ENCODE data around the gene SPAG5.
"Not testable (repeated sequence)": the region's sequence is repeated elsewhere in the genome, so short reads cannot be mapped to it uniquely, and the experiment has no call there.

Gene SPAG5

DNA sequence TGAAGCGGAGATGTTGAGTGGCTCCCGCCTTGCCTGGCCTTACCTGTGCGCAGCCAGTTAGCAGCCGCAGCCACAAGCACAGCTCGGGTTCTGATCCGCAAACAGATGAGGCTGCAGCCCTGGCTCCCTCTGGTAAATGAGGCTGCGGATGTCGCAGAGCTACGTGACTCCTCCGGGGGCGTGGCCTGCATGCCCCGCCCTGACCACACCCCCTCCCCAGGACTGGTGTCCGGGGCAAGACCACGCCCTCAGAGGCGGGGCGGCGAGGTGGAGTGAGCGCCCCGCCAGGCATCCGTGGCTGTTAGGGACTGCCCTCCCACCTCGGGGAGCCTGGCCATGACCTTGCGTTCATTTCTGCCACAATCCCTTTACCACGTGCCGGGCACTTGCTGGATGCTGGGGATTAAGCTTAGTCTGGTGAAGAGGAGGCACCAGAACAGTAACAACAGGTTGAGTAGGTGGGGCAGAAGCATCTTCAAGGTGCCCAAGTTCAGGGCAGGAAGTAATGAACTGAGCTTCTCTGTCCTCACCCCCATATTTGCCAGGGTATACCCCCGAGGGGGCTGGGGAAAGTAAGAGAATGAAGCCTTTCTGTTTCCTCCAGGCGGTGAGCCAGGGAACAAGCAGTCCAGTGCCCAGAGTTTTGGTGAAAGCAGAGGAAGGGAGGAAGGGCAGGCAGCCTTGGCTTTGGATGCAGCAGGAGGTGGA is 21.9 kb downstream of the SPAG5 start, which contains the start of gene ALDOC:
Gene ALDOC (minus strand): TSS at position 138 of the 708 bp plus-strand sequence. CDS start 1,363 bp downstream, outside the sequence.
- DNase-seq (ENCODE audit: low read depth): peak; percentile 97
- H3K4me3 ChIP-seq (ENCODE audit: low read length): peak within 1 kb of the TSS; percentile 44
- TF ChIP-seq CTCF (IDR thresholded peaks at IDR 0.05; ENCODE audit: insufficient read depth, low read depth, low read length, missing control alignments): no peak

DNA sequence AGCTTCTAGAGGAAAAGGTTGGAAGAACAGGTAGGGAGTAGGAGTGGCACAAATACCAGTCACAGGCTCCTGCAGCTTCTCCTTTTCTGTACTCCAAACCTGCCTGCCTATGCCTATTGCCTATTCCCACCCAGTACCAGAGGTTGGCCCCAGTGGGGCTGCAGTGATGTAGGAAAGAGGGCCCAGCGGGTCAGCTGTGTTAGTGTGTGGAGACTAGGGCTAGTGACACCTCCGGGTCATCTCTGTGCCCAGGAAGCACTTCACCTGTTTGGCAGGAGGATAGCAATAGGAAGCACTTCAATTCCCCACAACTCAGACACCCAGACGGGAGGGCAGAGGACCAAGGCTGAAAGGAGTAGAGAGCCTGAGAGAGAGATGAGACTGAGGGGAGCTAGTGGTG is 22.8 kb downstream of the SPAG5 start:
- DNase-seq (ENCODE audit: low read depth); H3K4me3 ChIP-seq (ENCODE audit: low read length): not testable (repeated sequence)

DNA sequence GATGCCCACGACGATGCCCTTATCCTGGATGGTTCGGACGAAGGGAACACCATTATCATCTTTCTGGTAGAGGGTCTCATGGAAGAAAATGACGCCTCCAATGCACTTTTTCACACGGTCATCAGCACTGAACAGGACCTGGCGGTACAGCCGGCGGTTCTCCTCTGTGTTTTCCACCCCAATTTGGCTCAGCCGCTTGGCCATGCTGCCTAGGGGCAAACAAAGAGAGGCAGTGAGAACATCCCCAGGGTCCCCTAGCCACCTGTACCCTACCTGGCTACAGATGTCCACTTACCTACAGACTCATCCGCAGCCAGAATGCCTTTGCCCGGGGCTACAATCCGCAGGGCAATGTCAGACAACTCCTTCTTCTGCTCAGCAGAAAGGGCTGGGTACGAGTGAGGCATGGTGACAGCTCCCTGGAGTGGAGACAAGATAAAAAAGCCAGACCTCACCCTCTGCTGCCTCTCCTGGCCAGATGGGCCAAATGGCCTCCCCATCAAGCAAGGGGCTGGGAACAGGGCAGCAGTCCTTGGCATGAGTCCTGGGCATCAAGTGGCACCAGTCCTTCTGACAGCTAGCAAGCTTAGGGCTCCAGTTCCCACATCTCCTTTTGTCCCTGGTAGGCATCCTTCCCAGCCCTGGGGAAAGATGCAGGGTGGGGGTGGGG is 23.6 kb downstream of the SPAG5 start:
- DNase-seq (ENCODE audit: low read depth): no peak
- TF ChIP-seq CTCF (IDR thresholded peaks at IDR 0.05; ENCODE audit: insufficient read depth, low read depth, low read length, missing control alignments): no peak
- no peak overlapping the region for H3K4me3 ChIP-seq (ENCODE audit: low read length)

GRCh38 chr17:28574526-28574925 is 24.3 kb downstream of the SPAG5 start:
- H3K4me3 ChIP-seq (ENCODE audit: low read length): no peak overlapping the region
- no peak for DNase-seq (ENCODE audit: low read depth)
- TF ChIP-seq CTCF (IDR thresholded peaks at IDR 0.05; ENCODE audit: insufficient read depth, low read depth, low read length, missing control alignments): peak; percentile 25

GRCh38 chr17:28573966-28574480 is 24.8 kb downstream of the SPAG5 start:
- no peak for TF ChIP-seq CTCF (IDR thresholded peaks at IDR 0.05; ENCODE audit: insufficient read depth, low read depth, low read length, missing control alignments)
- DNase-seq (ENCODE audit: low read depth): no peak
- no peak overlapping the region for H3K4me3 ChIP-seq (ENCODE audit: low read length)

DNA sequence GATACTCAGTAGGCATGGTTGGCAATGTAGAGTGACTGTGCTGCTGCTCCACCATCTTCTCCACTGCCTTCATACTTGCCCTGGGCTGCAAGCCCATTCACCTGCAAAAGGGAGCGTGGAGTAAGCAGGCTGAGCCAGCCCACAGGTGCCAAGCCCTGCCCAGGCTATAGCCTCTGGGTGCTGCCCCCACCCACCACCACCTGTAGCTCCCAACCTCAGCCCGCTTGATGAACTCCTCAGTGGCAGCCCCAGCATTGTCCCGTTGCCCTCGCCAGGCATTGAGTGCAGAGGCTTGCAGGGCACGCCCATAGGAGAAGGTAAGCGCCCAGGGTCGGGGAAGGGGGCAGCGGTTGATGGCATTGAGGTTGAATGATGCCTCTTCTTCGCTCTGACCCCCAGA is 25.3 kb downstream of the SPAG5 start:
- H3K4me3 ChIP-seq (ENCODE audit: low read length): no peak overlapping the region
- DNase-seq (ENCODE audit: low read depth): no peak
- TF ChIP-seq CTCF (IDR thresholded peaks at IDR 0.05; ENCODE audit: insufficient read depth, low read depth, low read length, missing control alignments): no peak

GRCh38 chr17:28573040-28573380 is 25.8 kb downstream of the SPAG5 start:
- no peak for DNase-seq (ENCODE audit: low read depth)
- H3K4me3 ChIP-seq (ENCODE audit: low read length): no peak overlapping the region
- TF ChIP-seq CTCF (IDR thresholded peaks at IDR 0.05; ENCODE audit: insufficient read depth, low read depth, low read length, missing control alignments): no peak

Measured in epithelial cell of esophagus (primary cell).